ENCODE data around the gene TMCO6. TPM values are rescaled to one million over a fixed set of nuclear protein-coding genes. Genes with fewer than 3 reads are reported as not detected.

TMCO6 gene
- total RNA-seq, 2 experiments from 2014 or later: 26.9 to 36.8 TPM

DNA sequence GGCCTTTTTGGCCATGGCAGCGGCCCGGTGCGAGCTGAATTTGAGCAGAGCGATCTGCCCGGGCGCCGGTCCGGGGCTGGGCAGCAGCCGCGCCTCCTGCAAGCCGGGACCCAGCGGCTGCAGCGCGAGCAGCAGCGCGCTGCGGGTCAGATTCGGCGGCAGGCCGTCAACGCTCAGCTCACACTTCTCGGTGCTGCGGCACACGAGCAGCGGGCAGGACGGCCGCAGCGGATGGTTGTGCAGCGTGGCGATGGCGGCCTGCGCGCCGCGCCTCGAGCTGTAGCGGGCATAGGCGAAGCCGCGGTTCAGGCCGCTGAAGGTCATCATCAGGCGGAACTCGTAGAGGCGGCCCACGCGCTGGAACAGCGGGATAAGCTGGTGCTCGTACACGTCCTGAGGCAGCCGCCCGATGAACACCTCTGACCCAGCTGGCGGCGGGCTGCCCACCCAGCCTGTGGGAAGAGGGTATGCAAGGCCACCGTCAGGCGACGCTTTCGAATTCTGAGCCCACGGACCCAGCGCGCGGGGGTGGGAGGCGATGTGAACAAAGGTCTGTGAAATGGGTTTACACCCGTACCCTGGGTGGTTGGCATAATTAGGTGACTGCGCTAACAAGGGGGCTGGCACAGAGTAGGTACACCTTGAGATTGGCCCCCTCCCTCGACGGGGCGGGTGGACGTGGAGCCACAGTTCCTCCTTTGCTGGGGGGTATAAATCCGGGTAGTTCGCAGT, 33.4 kb downstream of the TMCO6 start:
- no peak overlapping the region for H3K27ac ChIP-seq (ENCODE audit: low read depth, low read length, poor library complexity, severe bottlenecking)
- no peak overlapping the region for H3K4me3 ChIP-seq (ENCODE audit: low read depth, low read length, poor library complexity, severe bottlenecking)
- no peak overlapping the region for H3K4me2 ChIP-seq (ENCODE audit: low read length)
- no peaks in the 10 kb centered on the region for H4K20me1 ChIP-seq (ENCODE audit: insufficient read depth, low read length)
- no peaks in the 10 kb centered on the region for H3K9me2 ChIP-seq (ENCODE audit: insufficient read depth, low read length)
- no peaks in the 10 kb centered on the region for H3K79me2 ChIP-seq (ENCODE audit: insufficient read depth, low read depth, low read length)
- H3K9me3 ChIP-seq (ENCODE audit: low read length): no peaks in the 10 kb centered on the region
- intact Hi-C loops (cut with micrococcal nuclease; ENCODE audit: unreplicated experiment): no loop called here
- ChIA-PET POLR2A (no interaction called here), CTCF (ENCODE audit: unreplicated experiment) (no interaction called here)
- H3K4me1 ChIP-seq (ENCODE audit: insufficient read depth, low read length, poor library complexity, severe bottlenecking): no peaks in the 10 kb centered on the region
- TF ChIP-seq, protein P1, sequence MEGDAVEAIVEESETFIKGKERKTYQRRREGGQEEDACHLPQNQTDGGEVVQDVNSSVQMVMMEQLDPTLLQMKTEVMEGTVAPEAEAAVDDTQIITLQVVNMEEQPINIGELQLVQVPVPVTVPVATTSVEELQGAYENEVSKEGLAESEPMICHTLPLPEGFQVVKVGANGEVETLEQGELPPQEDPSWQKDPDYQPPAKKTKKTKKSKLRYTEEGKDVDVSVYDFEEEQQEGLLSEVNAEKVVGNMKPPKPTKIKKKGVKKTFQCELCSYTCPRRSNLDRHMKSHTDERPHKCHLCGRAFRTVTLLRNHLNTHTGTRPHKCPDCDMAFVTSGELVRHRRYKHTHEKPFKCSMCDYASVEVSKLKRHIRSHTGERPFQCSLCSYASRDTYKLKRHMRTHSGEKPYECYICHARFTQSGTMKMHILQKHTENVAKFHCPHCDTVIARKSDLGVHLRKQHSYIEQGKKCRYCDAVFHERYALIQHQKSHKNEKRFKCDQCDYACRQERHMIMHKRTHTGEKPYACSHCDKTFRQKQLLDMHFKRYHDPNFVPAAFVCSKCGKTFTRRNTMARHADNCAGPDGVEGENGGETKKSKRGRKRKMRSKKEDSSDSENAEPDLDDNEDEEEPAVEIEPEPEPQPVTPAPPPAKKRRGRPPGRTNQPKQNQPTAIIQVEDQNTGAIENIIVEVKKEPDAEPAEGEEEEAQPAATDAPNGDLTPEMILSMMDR (conservative IDR thresholded peaks at IDR 0.05; ENCODE audit: low read length): no peak
- TF ChIP-seq EZH2phosphoT487 (IDR thresholded peaks at IDR 0.05; ENCODE audit: borderline replicate concordance, low read depth, low read length): no peak
- no TSS peak for BruUV-seq (replicated peaks)
- no peak overlapping the region for H2AFZ ChIP-seq (ENCODE audit: low read length)
- DNase-seq (ENCODE audit: low spot score): no peak
- peaks cover 97% of the 10 kb centered on the region for H3K36me3 ChIP-seq (ENCODE audit: insufficient read depth, low read length)

DNA sequence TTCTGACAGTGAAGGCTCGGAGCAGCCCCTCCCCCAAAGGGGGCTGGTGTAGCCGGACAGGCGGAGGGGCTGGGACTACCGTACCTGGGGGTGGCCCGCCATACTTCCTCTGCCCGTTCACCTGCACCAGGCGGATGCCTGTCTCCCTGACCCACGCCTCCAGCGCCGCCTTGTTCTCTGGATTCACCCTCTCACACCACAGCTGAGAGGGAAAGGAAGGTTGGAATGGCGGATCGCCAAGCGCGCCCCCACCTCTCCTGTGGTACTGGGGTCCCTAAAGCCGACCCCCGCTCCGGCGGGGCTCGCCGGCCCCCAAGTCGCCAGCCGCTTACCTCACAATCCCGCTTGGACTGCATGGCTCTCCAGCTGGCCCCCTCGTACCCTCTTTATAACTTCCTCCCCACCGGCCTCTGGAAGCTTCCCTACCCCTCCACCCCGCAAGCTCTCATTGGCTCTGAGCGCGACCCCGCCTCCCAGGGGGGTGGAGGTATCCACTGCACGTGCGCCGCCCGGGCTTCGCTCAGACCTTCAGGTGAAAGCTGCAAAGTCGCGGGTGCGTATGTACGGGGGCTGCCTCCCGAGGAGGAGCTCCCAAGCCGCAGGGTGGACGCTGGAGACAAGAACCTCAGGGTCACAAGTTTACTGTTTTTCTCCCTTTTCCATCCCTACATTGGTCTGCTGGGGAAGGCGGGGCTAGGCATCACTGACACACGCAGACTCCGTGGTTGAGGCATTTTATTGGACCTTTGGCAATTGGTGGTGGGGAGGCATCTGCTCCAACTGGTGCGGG, 34.1 kb downstream of the TMCO6 start, which contains the start of gene DND1:
TSS of gene DND1 (minus strand) at position 390 of the 790 bp plus-strand sequence. CDS start at position 356, 34 bp downstream.
- no peak within 1 kb of the TSS for H2AFZ ChIP-seq (ENCODE audit: low read length)
- H3K9me3 ChIP-seq (ENCODE audit: low read length): no peaks in the 10 kb centered on the region
- H4K20me1 ChIP-seq (ENCODE audit: insufficient read depth, low read length): no peaks in the 10 kb centered on the region
- H3K36me3 ChIP-seq (ENCODE audit: insufficient read depth, low read length): peaks cover 93% of the 10 kb centered on the region
- no peaks in the 10 kb centered on the region for H3K79me2 ChIP-seq (ENCODE audit: insufficient read depth, low read depth, low read length)
- no peak for TF ChIP-seq EZH2phosphoT487 (IDR thresholded peaks at IDR 0.05; ENCODE audit: borderline replicate concordance, low read depth, low read length)
- TF ChIP-seq, protein P1 (conservative IDR thresholded peaks at IDR 0.05; ENCODE audit: low read length): no peak
- H3K4me2 ChIP-seq (ENCODE audit: low read length): no peak within 1 kb of the TSS
- H3K4me1 ChIP-seq (ENCODE audit: insufficient read depth, low read length, poor library complexity, severe bottlenecking): no peaks in the 10 kb centered on the region
- CTCF ChIA-PET (ENCODE audit: unreplicated experiment): no interaction called here
- intact Hi-C loops (cut with micrococcal nuclease; ENCODE audit: unreplicated experiment): no loop called here
- no peak for DNase-seq (ENCODE audit: low spot score)
- no peaks in the 10 kb centered on the region for H3K9me2 ChIP-seq (ENCODE audit: insufficient read depth, low read length)
- no peak within 1 kb of the TSS for H3K27ac ChIP-seq (ENCODE audit: low read depth, low read length, poor library complexity, severe bottlenecking)
- H3K4me3 ChIP-seq (ENCODE audit: low read depth, low read length, poor library complexity, severe bottlenecking): no peak within 1 kb of the TSS
- POLR2A ChIA-PET: no interaction called here
- BruUV-seq (replicated peaks): no TSS peak
